ENCODE measurements around the gene ACBD4.

- TF ChIP-seq CTCF (conservative IDR thresholded peaks at IDR 0.05; ENCODE audit: low read length) = no peak
- no peak for TF ChIP-seq EZH2phosphoT487 (IDR thresholded peaks at IDR 0.05; ENCODE audit: borderline replicate concordance, low read depth, low read length)
Observed at GRCh38 chr17:45156242-45156641, 20.8 kb downstream of the ACBD4 start.

Measured in OCI-LY7 (cell line).